Measurements from ENCODE around the gene ZNF865. TPM values are rescaled to one million over a fixed set of nuclear protein-coding genes. Genes with fewer than 3 reads are reported as not detected.

Gene ZNF865
- total RNA-seq, 1 experiment from 2014 or later: 16.2 TPM

GRCh38 chr19:55596304-55596703 lies 9.1 kb upstream of the ZNF865 start:
- POLR2A ChIA-PET: no interaction called here
- peaks cover 12 to 21% of the 10 kb centered on the region in 2 experiments; a peak in 3 of 4 replicates for H3K4me1 ChIP-seq (ENCODE audit: control insufficient read depth in 1 of 2, insufficient read depth in 2 of 2, low read length in 2 of 2)
- TF ChIP-seq SIN3A (IDR thresholded peaks at IDR 0.05; ENCODE audit: low read depth) (no peak), EZH2phosphoT487 (IDR thresholded peaks at IDR 0.05; ENCODE audit: borderline replicate concordance) (no peak), ZFX (IDR thresholded peaks at IDR 0.05) (no peak)
- no peaks in the 10 kb centered on the region for H3K9me2 ChIP-seq (ENCODE audit: insufficient read depth)
- H3K79me2 ChIP-seq (ENCODE audit: insufficient read depth, low read length): peaks cover 4% of the 10 kb centered on the region; the same call in 1 of the 2 replicates
- RAD21 ChIA-PET (ENCODE audit: low non-redundant PET in 1 of 2, low total read pairs in 2 of 2, uncharacterized antibody in 2 of 2, unreplicated experiment in 2 of 2): no interaction called here
- BruUV-seq (replicated peaks): no TSS peak
- no peak for DNase-seq (ENCODE audit: low read depth, low spot score)
- no peak overlapping the region for H3K4me2 ChIP-seq (ENCODE audit: low read length)
- CTCF ChIA-PET: no interaction called here
- H3K36me3 ChIP-seq (ENCODE audit: control insufficient read depth in 1 of 2, insufficient read depth in 2 of 2, low read length in 2 of 2): peaks cover 3 to 15% of the 10 kb centered on the region in 2 experiments
- ATAC-seq: no peak
- no peaks in the 10 kb centered on the region for H4K20me1 ChIP-seq (ENCODE audit: insufficient read depth)
- intact Hi-C loops (cut with micrococcal nuclease): no loop called here
- no peak overlapping the region for H3K4me3 ChIP-seq (replicated peaks in 1 of 2; ENCODE audit: low read depth in 1 of 2, low read length in 2 of 2)
- no peaks in the 10 kb centered on the region for H3K9me3 ChIP-seq (ENCODE audit: control insufficient read depth in 1 of 2, insufficient read depth in 1 of 2, low read depth in 1 of 2, low read length in 2 of 2)
- no peak overlapping the region for H3K27ac ChIP-seq (ENCODE audit: low read depth, low read length)
- no peaks in the 10 kb centered on the region for H3K27me3 ChIP-seq (ENCODE audit: insufficient read depth, low read length)
- H2AFZ ChIP-seq (ENCODE audit: low read depth, low read length, poor library complexity, severe bottlenecking): no peak overlapping the region
- no peak overlapping the region for H3K9ac ChIP-seq (ENCODE audit: low read length)

- intact Hi-C loops (cut with micrococcal nuclease): no loop called here
- H3K9me2 ChIP-seq (ENCODE audit: insufficient read depth): no peaks in the 10 kb centered on the region
- no peak for ATAC-seq
- no peak overlapping the region for H3K27ac ChIP-seq (ENCODE audit: low read depth, low read length)
- peaks cover 4% of the 10 kb centered on the region; the same call in 1 of the 2 replicates for H3K79me2 ChIP-seq (ENCODE audit: insufficient read depth, low read length)
- H3K36me3 ChIP-seq (ENCODE audit: control insufficient read depth in 1 of 2, insufficient read depth in 2 of 2, low read length in 2 of 2): peaks cover 3 to 15% of the 10 kb centered on the region in 2 experiments
- POLR2A ChIA-PET: interaction anchor here (0.6 kb wide), 1 partner anchor 27 kb away, joined by 7 read pairs; the partner anchor contains the start of gene ZNF784
- H2AFZ ChIP-seq (ENCODE audit: low read depth, low read length, poor library complexity, severe bottlenecking): no peak overlapping the region
- no peak for DNase-seq (ENCODE audit: low read depth, low spot score)
- H4K20me1 ChIP-seq (ENCODE audit: insufficient read depth): no peaks in the 10 kb centered on the region
- RAD21 ChIA-PET (ENCODE audit: low non-redundant PET in 1 of 2, low total read pairs in 2 of 2, uncharacterized antibody in 2 of 2, unreplicated experiment in 2 of 2): no interaction called here
- CTCF ChIA-PET: no interaction called here
- H3K27me3 ChIP-seq (ENCODE audit: insufficient read depth, low read length): no peaks in the 10 kb centered on the region
- no TSS peak for BruUV-seq (replicated peaks)
- TF ChIP-seq ZBTB33 (IDR thresholded peaks at IDR 0.05; ENCODE audit: extremely low read depth, insufficient replicate concordance, low read length) (no peak), ZFX (IDR thresholded peaks at IDR 0.05) (no peak), EZH2phosphoT487 (IDR thresholded peaks at IDR 0.05; ENCODE audit: borderline replicate concordance) (no peak), POLR2A (IDR thresholded peaks at IDR 0.05; ENCODE audit: borderline replicate concordance, extremely low read depth, insufficient read depth, insufficient read length) (no peak), CTCF (IDR thresholded peaks at IDR 0.05 in 2 of 3, conservative IDR thresholded peaks at IDR 0.05 in 1 of 3; ENCODE audit: borderline replicate concordance in 1 of 3, insufficient read depth in 1 of 3, low read depth in 2 of 3, low read length in 2 of 3) (no peak)
- H3K4me2 ChIP-seq (ENCODE audit: low read length): no peak overlapping the region
- H3K4me1 ChIP-seq (ENCODE audit: control insufficient read depth in 1 of 2, insufficient read depth in 2 of 2, low read length in 2 of 2): peaks cover 14 to 21% of the 10 kb centered on the region in 2 experiments; a peak in 3 of 4 replicates
- H3K9ac ChIP-seq (ENCODE audit: low read length): no peak overlapping the region
- H3K9me3 ChIP-seq (ENCODE audit: control insufficient read depth in 1 of 2, insufficient read depth in 1 of 2, low read depth in 1 of 2, low read length in 2 of 2): no peaks in the 10 kb centered on the region
- H3K4me3 ChIP-seq (replicated peaks in 1 of 2; ENCODE audit: low read depth in 1 of 2, low read length in 2 of 2): no peak overlapping the region
Measured at GRCh38 chr19:55597501-55597921, 7.9 kb upstream of the ZNF865 start.
